HCT116 (cell line): ENCODE results near the gene ATRN. TPM values are rescaled to one million over a fixed set of nuclear protein-coding genes. Genes with fewer than 3 reads are reported as not detected.

Experiments used
- ATAC-seq: fragments of 200-7000 bp; cut with Tn5 transposase; 2 replicates; pipeline ENCODE4 v1.9.1; 2020; ENCODE audit warnings: mild to moderate bottlenecking, moderate library complexity
- BruUV-seq: library from RNA; stranded (reverse); fragments of 400-500 nt; replicated peaks from 2 replicates; lab custom pipeline; 2021; lab: Mats Ljungman, UMichigan
- CTCF ChIA-PET: fragments of 300-600 bp; sonication (Branson Sonifier 250); formaldehyde crosslinking; loops from one replicate; lab custom pipeline; 2021; ENCODE audit warnings: antibody characterized with exemption; lab: Charles Lee
- POLR2A ChIA-PET: fragments of 300-600, 350-600 bp; sonication (Branson Sonifier 250); formaldehyde crosslinking; loops from one replicate; lab custom pipeline; 2021; ENCODE audit warnings: antibody characterized with exemption; lab: Charles Lee
- RAD21 ChIA-PET, 2 experiments: fragments of 300-600 bp; sonication (Branson Sonifier 250); formaldehyde crosslinking; loops; one replicate each; lab custom pipeline; 2023; ENCODE audit warnings: low total read pairs in 2 of 2; ENCODE audit not compliant: uncharacterized antibody in 2 of 2, unreplicated experiment in 2 of 2, low non-redundant PET in 1 of 2; lab: Charles Lee
- DNase-seq: peaks from one replicate; pipeline ENCODE4 v3.0.0-alpha.2; 2010; ENCODE audit warnings: low read depth, low spot score
- H2AFZ ChIP-seq: fragments of 200-600 bp; shearing (Covaris generic), sonication (generic); 2 replicates; pipeline ENCODE4 v1.6.1; 2017; ENCODE audit warnings: low read depth, mixed run types, mixed read lengths, antibody characterized with exemption, low read length; ENCODE audit not compliant: poor library complexity, severe bottlenecking
- H3K27ac ChIP-seq: 2 replicates; pipeline ENCODE4 v1.5.1; 2012; ENCODE audit warnings: low read depth, low read length
- H3K27me3 ChIP-seq: fragments of 200-600 bp; sonication (generic); 2 replicates; pipeline ENCODE4 v1.6.1; 2016; ENCODE audit warnings: mixed run types, low read length, mixed read lengths; ENCODE audit not compliant: insufficient read depth
- H3K36me3 ChIP-seq, 2 experiments: fragments of 200-500 bp in 1 of 2; fragments of 200-600 bp in 1 of 2; sonication (Bioruptor generic) in 1 of 2; sonication (generic) in 1 of 2; 2 replicates each; pipeline versions ENCODE4 v1.5.1 to v1.6.1; 2014 to 2016; ENCODE audit warnings: low read length in 2 of 2, inconsistent platforms in 1 of 2, mixed read lengths in 1 of 2, mixed run types in 1 of 2; ENCODE audit not compliant: insufficient read depth in 2 of 2, control insufficient read depth in 1 of 2
- H3K4me1 ChIP-seq, 2 experiments: fragments of 200-600 bp in 1 of 2; sonication (generic) in 1 of 2; 2 replicates each; pipeline versions ENCODE4 v1.5.1 to v1.6.1; 2012 to 2017; ENCODE audit warnings: low read length in 2 of 2, inconsistent platforms in 1 of 2, mild to moderate bottlenecking in 1 of 2, mixed read lengths in 1 of 2, mixed run types in 1 of 2, moderate library complexity in 1 of 2; ENCODE audit not compliant: insufficient read depth in 2 of 2, control insufficient read depth in 1 of 2
- H3K4me2 ChIP-seq: fragments of 200-600 bp; sonication (generic); 2 replicates; pipeline ENCODE4 v1.6.1; 2017; ENCODE audit warnings: mixed run types, low read length, mixed read lengths
- H3K4me3 ChIP-seq, 2 experiments: fragments of 200-600 bp in 1 of 2; sonication (generic) in 1 of 2; replicated peaks in 1 of 2; 2 replicates each; pipeline ENCODE4 v1.5.1; 2011 to 2016; ENCODE audit warnings: low read length in 2 of 2, control low read depth in 1 of 2, low read depth in 1 of 2, mild to moderate bottlenecking in 1 of 2, mixed read lengths in 1 of 2, mixed run types in 1 of 2
- H3K79me2 ChIP-seq: fragments of 200-600 bp; sonication (generic); 2 replicates; pipeline ENCODE4 v1.6.1; 2017; ENCODE audit warnings: mild to moderate bottlenecking, mixed run types, low read length, moderate library complexity, mixed read lengths; ENCODE audit not compliant: insufficient read depth
- H3K9ac ChIP-seq: fragments of 200-600 bp; sonication (generic); 2 replicates; pipeline ENCODE4 v1.6.1; 2016; ENCODE audit warnings: low read length, mixed read lengths
- H3K9me2 ChIP-seq: fragments of 200-600 bp; sonication (generic), shearing (Covaris generic); 2 replicates; pipeline ENCODE4 v1.6.1; 2017; ENCODE audit warnings: mixed run types, mild to moderate bottlenecking, moderate library complexity; ENCODE audit not compliant: insufficient read depth
- H3K9me3 ChIP-seq, 2 experiments: fragments of 200-500 bp in 1 of 2; fragments of 200-600 bp in 1 of 2; sonication (Bioruptor generic) in 1 of 2; sonication (generic) in 1 of 2; 2 replicates each; pipeline ENCODE4 v1.6.1; 2014 to 2017; ENCODE audit warnings: low read length in 2 of 2, mixed read lengths in 2 of 2, inconsistent platforms in 1 of 2, low read depth in 1 of 2, mild to moderate bottlenecking in 1 of 2, mixed run types in 1 of 2, moderate library complexity in 1 of 2; ENCODE audit not compliant: control insufficient read depth in 1 of 2, insufficient read depth in 1 of 2
- H4K20me1 ChIP-seq: fragments of 200-600 bp; sonication (generic), shearing (Covaris generic); 2 replicates; pipeline ENCODE4 v1.6.1; 2017; ENCODE audit warnings: mixed run types, mild to moderate bottlenecking, moderate library complexity; ENCODE audit not compliant: insufficient read depth
- ATF3 ChIP-seq: IDR thresholded peaks from 2 replicates; pipeline ENCODE4 v1.6.1; 2012
- EGR1 ChIP-seq: IDR thresholded peaks from 2 replicates; pipeline ENCODE4 v1.6.1; 2012; ENCODE audit warnings: low read depth
- EZH2 ChIP-seq: fragments of 200-600 bp; sonication (generic); IDR thresholded peaks from 2 replicates; pipeline ENCODE4 v1.6.1; 2017; ENCODE audit warnings: antibody characterized with exemption, mixed run types
- EZH2phosphoT487 ChIP-seq: fragments of 200-600 bp; IDR thresholded peaks from 2 replicates; pipeline ENCODE4 v1.6.1; 2018; ENCODE audit warnings: antibody characterized with exemption, borderline replicate concordance
- FOSL1 ChIP-seq: IDR thresholded peaks from 2 replicates; pipeline ENCODE4 v1.6.1; 2012; ENCODE audit warnings: low read depth
- JUND ChIP-seq: IDR thresholded peaks from 2 replicates; pipeline ENCODE4 v1.6.1; 2012
- MAX ChIP-seq: IDR thresholded peaks from 2 replicates; pipeline ENCODE4 v1.6.1; 2012
- POLR2A ChIP-seq: IDR thresholded peaks from 2 replicates; pipeline ENCODE4 v1.7.0; 2011; ENCODE audit warnings: borderline replicate concordance; ENCODE audit not compliant: insufficient read depth, insufficient read length; ENCODE audit errors: extremely low read depth
- YY1 ChIP-seq: IDR thresholded peaks from 2 replicates; pipeline ENCODE4 v1.6.1; 2011; ENCODE audit warnings: low read length, low read depth, moderate library complexity, mild to moderate bottlenecking; ENCODE audit not compliant: insufficient replicate concordance; ENCODE audit errors: extremely low read depth
- ZFX ChIP-seq: fragments of 450-650 bp; IDR thresholded peaks from 2 replicates; pipeline ENCODE4 v1.6.1; 2017
- ZNF274 ChIP-seq: fragments of 200-500 bp; sonication (Bioruptor generic); IDR thresholded peaks from 2 replicates; pipeline ENCODE4 v1.6.1; 2014; ENCODE audit warnings: mild to moderate bottlenecking, low read depth, low read length, inconsistent platforms
- intact Hi-C: fragments of 100-400 bp; cut with micrococcal nuclease; formaldehyde crosslinking; loops from 2 replicates; pipeline ENCODE4 v1.10.0; 2022
- total RNA-seq: library from RNA; stranded (reverse); gene quantifications from one replicate; pipeline ENCODE4 v1.2.1, GENCODE V29; 2021; ENCODE audit not compliant: unreplicated experiment

Gene ATRN
- total RNA-seq, 1 experiment from 2014 or later: 24.4 TPM

DNA sequence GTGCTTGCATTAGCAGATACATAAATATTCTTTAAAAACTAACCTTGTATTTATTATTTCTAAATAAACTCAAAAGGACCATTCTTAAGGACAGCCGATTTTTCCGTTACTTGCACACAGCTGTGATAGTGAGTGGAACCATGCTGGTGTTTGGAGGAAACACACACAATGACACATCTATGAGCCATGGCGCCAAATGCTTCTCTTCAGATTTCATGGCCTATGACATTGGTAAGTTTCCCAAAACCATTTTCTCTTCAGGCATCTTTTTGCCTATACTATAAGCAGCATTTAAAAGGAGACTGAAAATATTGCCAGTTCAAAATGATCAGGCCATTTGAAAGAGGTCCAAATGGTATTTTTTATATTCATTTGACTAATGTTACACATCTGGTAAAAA, 92.3 kb downstream of the ATRN start:
- intact Hi-C loops: loop anchor here (1.0 to 5.0 kb wide), 2 partner anchors 147 to 204 kb away; partner anchors contain the start of gene ADISSP
- no peaks in the 10 kb centered on the region for H3K9me3 ChIP-seq
- H3K36me3 ChIP-seq: 0 out of 4 replicates have a peak, but pooled peaks cover 0 to 2% of the 10 kb centered on the region in 2 experiments
- BruUV-seq: no TSS peak
- no peak for TF ChIP-seq EZH2
- no peak for TF ChIP-seq JUND
- no peak for TF ChIP-seq MAX
- no peak for TF ChIP-seq FOSL1
- no peak for TF ChIP-seq ZFX
- no peak for TF ChIP-seq EGR1
- TF ChIP-seq YY1: no peak
- no peak for TF ChIP-seq ATF3
- TF ChIP-seq EZH2phosphoT487: no peak
- TF ChIP-seq ZNF274: no peak
- TF ChIP-seq POLR2A: no peak
- no peaks in the 10 kb centered on the region for H3K79me2 ChIP-seq
- no peaks in the 10 kb centered on the region for H3K9me2 ChIP-seq
- DNase-seq (no peak), ATAC-seq (no peak)
- H3K4me2 ChIP-seq: no peak overlapping the region
- no peak overlapping the region for H3K4me3 ChIP-seq
- no peak overlapping the region for H3K9ac ChIP-seq
- ChIA-PET CTCF (interaction anchor here (0.6 to 3.0 kb wide), 18 partner anchors 8 to 218 kb away, joined by 3 to 30 read pairs (median 4); partner anchors contain the start of genes ADISSP and SPEF1), RAD21 (interaction anchor here (1.0 to 1.3 kb wide), 2 partner anchors 148 kb away, joined by 3 to 8 read pairs; no protein-coding TSS in a partner anchor), POLR2A (no interaction called here)
- H2AFZ ChIP-seq: no peak overlapping the region
- H4K20me1 ChIP-seq: no peaks in the 10 kb centered on the region
- no peaks in the 10 kb centered on the region for H3K27me3 ChIP-seq
- H3K27ac ChIP-seq: no peak overlapping the region
- H3K4me1 ChIP-seq: no peaks in the 10 kb centered on the region
